HPDE6-E6E7 (cell line): ENCODE measurements around the gene CABLES1.

Source experiments
- DNase-seq: peaks from one replicate; pipeline ENCODE4 v3.0.0; 2011; ENCODE audit warnings: missing footprints; ENCODE audit errors: extremely low spot score

Gene CABLES1

DNA sequence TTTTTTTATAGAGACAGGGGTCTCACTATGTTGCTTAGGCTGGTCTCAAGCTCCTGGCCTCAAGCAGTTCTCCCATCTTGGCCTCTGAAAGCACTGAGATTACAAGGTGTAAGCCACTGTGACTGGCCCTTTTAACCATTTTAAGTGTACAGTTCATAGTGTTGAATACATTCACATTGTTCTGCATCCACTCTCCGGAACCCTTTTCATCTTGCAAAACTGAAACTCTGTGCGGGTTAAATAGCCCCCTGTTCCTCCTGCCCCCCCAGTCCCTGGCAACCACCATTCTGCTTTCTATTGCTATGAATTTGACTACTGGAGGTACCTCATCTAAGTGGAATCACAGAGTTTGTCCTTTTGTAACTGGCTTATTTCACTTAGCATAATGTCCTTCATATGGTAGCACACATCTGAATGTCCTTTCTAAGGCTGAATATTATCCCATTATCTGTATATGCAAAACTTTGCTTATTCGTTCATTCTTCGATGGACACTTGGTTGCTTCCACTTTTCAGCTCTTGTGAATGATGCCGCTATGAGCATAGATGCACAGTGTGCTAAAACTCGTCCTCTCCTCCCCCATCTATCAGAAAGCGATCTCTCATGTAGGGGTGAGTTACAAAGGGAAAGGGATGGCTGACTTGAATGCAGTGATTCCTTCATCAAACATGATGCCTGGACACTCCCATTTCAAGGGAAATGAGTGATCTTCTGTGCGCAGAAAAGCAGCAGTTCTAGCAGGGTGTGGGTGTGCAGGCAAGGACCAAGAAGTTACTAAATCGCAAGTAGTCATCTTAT lies 30.2 kb downstream of the CABLES1 start:
- no peak for DNase-seq

DNA sequence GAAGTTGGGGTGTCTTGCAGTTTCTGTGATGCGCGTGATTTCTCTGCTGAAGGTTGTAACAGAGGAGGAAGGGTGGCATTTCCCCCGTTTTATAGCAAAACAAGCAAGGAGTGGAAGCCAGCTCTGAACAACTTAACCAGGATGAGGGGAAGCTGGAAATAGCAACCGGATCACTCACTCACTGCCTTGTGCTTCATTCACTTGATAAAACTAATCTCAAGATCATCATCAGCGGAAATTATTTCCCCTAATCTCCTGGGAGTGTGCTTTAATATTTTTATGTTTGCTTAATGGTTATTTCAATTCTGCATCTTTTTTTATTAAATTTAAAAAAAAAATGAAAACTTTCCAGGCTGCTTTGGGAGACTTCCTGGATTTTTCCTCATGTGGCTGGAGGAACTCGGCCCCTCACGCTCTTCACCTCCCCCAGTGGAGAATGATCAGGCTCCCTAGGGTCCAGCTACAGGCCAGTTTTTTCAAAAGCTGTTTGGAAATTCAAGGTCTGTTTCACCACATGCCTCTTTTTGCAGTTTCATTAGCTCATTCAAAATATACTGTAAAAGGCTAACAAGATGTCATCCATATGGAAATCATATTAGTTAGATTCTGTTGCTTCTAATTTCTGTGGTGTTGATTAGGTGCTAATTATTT lies 31.7 kb downstream of the CABLES1 start:
- DNase-seq: no peak

DNA sequence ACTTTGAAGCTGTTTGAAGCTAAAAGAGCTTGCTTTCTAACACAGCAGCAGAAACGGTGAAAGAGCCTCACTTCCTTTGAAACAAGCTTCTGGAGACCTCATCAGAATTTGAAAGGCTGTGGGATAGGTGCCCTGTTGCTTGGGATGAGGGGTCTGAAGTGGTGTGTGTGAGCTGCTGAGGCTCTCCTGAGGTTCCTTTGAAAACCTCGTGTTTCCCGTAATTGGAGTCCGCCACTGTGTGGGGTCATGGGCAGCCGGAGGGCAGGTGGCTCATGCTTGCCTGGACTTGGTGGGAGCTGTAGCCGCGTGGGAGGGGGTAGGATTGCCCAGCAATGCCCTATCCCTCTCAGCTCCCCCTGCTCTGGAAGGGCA lies 34.4 kb downstream of the CABLES1 start:
- no peak for DNase-seq

DNA sequence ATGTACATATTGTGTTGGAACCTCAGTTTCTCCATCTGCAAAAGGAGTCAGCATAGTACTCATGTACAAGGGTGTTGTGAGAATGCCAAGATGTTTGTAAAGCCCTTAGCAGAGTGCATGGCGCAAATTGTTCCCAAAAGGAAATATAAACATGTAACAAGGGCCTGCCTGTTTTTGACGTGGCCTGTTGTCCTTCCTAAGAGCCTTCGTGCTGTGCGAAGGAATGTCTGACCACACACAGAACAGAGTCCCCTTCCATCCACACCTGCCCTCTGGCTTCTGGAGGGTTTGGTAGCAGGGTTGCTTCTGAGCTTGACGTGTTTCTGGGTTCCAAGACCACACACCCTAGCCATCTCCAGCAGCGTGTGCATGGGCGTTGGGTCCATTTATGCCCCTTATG lies 34.9 kb downstream of the CABLES1 start:
- no peak for DNase-seq

DNA sequence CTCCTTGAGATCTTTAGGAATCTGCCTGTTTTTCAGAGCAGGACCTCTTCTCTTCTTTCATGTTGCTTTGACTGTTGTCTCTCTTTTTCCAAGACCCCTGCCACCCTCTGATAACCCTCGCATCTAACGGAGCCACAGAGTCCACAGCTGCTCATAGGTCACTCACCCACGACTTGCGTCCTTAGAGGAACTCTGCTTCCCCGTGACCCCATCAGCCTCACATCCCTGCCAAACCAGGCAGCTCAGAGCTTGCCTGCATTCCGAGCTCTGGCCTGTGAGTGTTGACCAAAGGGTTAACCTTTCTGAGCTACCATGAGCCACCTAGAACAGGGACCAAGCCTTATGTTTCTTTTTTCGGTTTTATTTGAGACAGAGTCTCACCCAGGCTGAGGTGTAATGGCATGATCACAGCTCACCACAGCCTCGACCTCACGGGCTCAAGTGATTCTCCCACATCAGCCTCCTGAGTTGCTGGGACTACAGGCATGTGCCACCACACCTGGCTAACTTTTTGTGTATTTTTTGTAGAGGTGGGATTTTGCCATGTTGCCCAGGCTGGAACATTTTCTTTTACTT lies 36.4 kb downstream of the CABLES1 start:
- DNase-seq: no peak

DNA sequence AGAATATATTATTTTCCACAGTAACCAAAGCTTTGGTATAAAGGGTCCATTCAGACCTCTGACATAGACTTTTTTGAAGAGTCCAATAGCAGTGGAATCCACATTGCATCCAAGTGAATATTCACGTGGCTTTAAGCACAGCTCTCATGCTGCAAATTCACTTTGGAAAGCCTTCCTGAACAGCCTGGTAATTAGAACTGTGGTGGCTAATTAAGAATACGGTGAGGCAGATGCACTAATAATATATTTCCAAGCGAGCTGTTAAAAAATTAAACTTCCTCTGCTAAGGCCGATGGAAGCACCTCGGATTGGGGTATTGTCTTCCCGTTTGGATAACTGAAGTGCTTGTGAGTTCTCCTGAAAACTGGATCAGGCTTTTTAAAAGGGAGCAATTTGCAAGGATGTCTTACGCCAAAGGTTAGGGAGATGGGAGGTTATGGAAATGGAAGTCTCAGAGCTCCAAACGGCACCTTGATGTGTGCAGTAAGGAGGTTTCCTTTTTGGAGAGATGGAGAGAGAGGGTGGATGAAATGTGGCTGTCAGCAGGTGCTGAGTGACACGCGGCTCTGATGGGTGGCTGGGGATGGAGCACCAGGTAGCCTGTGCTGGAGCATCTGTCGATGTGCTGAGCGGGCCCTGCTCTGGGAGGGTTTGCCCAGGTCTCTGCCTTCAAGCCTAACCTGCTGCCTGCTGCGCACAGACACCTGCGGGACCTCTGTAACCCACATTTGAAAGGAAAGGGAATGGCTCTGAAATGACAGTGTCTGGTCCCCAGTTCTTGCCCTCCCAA lies 37.5 kb downstream of the CABLES1 start:
- DNase-seq: no peak

DNA sequence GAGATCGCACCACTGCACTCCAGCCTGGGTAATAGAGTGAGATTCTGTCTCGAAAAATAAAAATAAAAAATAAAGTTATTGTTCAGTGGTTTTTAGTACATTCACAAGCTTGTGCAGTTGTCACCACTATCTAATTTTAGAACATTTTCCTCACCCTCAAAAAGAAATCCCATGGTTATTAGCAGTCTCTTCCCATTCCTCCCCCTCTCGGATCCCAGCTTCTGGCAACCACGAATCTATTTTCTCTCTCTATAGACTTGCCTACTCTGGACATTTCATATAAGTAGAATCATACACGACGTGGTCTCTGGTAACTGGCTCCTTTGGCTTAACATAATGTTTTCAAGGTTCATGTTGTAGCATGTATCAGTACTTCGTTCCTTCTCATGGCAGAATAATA lies 38.6 kb downstream of the CABLES1 start:
- no peak for DNase-seq

DNA sequence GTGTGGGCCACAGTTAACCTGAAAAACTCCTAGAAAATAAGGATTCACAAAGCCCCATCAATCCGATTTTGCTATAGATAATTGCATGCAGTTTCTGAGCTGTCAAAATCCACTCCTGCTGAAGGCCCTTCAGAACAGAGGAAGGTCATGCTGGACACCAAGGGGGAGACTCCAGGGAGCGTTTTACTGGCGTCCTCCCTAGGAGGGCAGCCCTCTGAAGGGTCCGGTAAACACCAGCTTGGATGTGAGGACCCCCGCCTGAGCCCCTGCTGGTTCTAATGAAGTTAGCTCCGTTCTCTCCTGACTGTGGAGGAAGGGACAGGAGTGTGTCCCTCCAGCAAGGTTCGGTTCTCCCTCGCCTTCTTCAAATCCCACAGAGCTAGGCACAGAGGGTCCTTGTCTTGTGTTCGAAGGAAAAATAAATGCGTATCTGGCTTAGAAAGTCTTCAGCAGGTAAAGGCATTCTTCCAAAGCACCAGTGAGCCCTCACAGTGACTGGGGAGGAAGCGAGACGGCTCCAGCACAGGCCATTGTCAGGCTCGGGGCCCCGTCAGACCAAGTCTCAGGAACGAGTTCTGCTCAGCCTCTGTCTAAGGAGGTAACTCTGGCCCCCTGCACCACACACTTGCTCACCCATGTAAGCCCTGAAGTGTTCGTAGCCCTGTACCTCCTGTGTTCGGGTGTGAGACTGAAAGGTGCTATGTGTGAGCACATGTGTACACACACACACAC lies 41.6 kb downstream of the CABLES1 start:
- DNase-seq: no peak

DNA sequence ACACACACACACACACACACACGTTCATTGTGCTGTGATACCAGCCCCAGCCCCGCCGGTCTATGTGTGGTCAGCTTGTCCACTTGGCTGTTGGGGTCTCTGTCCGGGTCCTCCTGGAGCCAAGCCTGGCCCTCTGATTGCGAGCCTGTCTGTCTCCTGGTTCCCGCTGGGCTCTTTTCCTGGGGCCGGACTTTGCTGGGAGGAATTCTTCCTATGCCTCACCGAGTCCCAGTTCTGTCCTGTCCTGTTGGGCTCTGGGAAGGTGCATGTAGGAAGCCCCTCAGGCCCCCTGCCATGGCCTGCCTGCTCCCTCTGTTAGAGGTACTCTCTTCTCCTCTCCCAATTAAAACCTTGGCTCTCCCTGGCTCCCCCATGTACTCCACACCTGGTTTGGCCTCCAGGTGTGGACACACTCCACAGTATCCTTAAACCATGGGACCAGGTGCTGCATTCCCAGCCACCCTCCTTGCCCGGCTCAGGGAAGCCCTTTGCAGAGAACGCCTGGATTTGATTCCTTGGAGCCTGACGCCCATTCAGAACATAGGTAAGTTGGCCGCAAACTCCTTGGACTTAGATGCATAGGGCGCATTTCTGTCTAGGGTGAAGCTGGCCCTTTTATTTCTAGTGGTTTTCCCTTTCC lies 42.3 kb downstream of the CABLES1 start:
- DNase-seq: no peak

DNA sequence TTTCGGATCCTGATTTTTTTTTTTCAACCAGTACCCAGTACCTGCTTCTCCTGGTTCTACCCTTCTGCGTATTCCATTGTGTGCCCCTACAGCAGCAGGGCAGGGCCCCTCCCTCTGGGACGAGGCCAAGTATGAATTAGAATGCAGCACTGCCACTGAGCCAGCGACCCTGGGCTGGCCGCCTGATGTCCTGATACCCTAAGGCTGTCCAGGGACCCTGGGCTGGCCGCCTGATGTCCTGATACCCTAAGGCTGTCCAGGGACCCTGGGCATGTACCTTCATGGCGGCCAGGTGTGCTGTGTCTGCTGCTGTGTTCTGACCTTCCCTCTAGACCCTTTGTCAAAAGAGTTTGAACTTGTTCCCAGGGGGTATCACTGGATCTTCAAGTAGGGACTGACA lies 42.9 kb downstream of the CABLES1 start:
- DNase-seq: no peak

DNA sequence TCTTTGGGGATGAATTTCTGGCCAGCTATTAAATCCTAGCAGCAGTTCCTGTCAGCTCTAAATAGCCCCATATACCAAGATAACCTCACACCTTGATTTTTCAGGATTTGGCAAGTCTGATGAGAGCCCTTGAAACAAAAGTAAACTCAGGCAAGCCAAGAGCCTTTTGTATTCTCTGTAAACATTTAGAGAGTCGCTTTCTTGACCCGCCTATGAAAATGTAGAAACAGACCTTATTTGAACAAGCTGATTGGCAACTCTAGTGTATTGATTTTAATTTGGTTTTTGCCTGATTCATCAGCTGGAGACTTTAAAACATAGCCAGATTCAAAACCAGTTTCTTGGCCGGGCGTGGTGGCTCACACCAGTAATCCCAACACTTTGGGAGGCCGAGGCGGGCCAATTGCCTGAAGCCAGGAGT lies 43.4 kb downstream of the CABLES1 start:
- no peak for DNase-seq

DNA sequence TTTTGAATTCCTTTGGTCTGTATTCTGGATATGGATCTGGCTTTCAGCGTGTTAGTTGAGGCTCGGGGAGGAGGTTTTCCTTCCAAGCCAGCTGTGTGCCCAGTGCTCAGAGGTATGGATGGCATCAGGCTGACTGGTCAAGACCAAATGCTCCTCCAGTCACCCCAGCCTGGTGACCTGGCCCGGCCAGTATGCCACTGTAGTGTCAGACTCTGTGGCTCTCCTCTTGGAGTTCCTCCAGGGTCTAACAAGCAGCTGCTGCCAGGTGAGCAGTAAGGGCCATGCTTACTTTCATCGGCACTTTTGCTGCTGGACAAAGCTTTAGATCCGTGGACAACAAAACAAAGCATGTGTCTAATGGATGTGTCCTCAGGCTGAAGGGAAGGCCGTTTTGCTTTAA lies 44.1 kb downstream of the CABLES1 start:
- DNase-seq: no peak

DNA sequence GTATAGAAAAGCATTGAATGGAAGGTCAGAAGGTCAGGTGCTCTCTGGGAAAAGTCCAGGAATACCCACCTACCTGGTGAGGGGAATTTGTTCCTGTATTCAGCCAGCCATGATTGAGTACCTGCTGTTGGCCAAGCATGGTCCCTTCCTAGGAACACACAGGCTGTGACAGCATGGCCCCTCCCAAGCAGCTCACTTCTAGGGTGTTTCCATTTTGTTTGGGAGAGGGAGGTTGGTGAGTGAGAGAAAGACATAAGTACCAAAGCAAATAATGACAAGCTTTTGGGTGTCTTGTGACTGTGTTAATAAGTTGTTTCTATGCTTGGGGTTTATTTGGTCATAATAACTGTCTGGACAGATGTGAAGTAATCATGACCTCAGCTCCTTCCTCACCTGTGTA lies 46.3 kb downstream of the CABLES1 start:
- DNase-seq: no peak

DNA sequence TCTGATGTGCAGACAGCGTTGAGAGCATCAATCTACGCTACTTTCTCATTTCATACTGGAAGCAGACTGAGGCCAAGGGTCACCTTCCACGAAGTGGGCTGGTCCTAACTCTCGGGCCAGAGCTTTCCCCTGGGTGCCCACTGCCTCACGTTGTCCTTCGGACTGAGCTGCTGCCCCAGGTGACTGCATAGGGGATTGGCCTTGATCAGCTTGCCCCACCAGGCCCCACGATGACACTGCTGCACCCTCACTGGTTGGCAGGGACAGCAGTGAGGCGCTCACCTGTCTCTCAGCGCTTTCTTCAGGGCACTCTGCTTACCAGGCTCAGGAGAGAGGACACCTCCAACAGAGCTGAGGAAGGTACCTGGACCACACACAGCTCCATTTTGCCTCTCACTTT lies 47.3 kb downstream of the CABLES1 start:
- DNase-seq: no peak

DNA sequence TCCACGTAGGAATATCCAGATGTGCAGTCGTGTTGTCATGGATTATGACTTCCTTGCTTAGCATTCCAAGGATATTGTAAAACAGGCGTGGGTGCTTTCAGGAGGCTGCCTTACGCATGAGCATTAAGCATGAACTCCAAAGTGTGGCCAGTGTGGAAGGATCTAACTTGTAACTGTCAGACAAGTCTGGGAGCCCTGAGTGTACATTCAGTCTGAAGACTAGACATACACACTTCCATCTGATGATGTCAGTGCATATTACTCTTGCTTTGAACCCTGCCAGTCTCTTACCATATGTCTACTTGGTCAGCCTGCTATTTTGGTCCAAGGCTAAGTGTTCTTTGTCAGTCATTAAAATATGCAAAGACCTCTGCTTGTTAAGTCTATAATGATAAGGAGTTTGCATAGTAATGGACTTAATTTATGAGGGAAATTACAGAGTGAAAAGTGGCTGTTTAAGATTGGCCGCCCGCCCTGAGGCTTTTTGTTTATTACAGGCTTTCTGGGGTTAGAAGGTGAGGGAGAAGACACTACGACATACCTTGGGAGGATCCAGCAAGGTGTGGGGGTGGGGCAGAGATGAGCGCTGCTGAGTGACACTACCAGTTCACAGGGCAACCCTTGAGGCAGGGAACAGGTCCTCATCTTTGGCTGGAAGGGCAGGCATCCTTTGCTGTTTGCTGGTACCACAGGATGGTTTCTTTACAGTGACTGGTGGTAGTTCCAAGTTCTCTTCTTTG lies 48.3 kb downstream of the CABLES1 start:
- DNase-seq: no peak

DNA sequence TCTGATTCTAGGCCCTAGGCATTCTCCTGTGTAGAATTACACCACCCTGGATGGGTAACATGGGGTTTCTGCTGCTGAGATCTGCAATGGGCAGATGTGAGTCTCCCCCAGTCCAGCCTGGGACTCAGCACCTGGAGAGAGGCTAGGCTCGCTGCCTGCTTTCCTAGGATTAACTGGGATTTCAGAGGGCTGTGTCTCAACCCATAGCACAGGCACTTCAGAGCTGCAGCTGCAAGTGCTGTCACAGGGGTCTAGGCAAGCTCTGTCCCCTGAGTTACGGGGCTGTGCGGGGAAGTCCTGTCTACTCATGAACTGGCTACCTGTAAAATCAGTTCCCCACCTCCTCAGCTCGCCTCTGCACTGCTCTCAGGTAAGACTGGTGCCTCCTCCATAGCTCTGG lies 51.5 kb downstream of the CABLES1 start:
- DNase-seq: no peak

DNA sequence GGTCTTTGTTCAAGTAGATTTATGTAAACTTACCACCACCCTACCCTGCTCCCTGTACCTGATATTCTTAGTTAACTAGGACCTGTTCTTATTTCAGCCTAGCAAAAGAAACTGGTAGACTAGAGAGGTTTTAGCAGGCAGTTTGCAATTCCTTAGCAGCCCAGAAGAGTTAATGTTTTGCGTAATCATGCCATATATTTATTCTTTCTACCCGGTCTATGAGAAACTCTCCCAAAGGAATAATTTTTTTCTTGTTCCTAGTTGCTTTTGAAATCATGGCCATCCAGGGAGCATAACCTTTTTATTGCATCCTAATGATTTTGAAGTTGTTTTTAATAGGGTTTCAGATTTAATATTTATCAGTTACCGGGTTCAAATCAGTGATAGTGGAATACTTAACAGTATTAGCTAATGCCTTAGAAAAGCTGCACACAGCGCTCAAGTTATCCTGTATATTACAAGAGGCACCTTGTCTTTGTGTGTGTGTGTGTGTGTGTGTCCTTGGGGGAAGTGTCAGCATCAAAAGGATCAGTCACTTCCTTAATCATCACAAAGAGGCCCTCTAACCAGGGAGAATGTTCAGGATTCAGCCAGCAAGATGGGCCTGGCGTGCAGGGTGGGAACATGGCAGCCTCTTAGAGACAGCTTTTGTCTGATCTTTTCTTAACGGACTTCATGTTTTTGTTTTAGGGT lies 52.9 kb downstream of the CABLES1 start:
- no peak for DNase-seq

DNA sequence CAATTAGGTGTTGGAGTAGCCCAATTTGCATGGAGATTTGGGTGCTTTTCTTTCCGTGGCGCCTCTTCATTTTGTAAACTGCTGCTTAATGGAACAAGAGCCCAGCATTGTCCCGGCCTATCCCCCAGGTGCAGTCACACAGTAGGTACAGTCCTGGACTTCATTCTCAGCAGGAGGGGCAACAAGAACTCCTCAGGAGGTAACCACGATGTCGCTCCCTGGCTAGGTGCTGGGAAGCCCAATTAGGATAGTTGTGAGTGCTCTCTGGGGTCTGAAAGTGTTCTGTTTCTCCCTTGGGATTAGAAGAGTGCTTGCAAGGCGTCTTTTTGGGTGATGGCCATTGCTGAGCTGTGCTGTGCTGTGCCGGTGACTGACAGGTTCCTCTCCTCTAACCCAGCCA lies 53.8 kb downstream of the CABLES1 start:
- no peak for DNase-seq

DNA sequence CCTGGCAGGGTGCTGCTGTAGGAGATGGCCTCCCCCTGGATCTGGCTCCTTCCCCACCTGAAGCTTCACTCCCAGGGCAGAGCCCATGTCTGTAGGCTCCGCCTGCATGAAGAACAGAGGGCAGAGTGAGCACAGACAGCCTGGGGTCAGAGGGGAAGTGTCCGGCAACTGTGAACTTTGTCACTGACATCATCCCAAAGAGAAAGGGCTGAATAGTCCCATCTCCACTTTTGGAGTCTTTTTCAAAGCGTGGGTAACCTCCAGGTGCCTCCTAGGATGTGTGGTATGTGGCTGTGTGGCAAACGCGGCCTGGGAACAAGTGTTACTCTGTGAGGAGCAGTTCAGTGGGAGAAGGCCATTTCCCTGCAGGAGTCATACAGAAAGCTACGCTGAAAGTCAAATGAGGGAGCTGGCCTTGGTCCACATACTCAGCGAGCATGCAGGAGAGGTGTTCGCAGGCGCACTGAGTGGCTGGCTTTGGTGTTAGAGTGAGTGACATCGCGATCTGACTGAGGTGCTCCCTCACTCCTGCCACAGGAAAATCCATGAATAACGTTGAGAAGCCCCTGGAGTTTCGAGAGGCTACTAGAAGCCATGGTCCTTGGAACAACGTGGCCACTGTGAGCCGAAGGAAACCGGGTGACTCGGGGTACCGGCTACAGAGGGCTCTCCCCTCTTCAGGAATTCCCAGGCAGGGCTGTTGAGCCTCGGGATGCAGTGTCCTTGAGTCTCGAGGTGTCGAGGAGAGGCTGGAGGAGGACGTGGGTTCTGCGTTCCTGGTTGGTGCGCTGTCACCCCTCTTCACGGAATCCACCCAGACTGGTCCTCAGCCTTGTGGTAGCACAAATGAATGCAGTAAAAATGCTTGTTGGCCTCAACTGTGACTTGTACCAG lies 54.7 kb downstream of the CABLES1 start:
- DNase-seq: no peak
